Prostate gland (tissue), 2 donors: ENCODE measurements around the gene TYRP1.

Experiments
- CTCF ChIP-seq, 4 experiments: fragments of 200-600 bp in 2 of 4; fragments of 450-650 bp in 2 of 4; sonication (generic) in 2 of 4; IDR thresholded peaks; 1 replicate in 3 of 4; 2 replicates in 1 of 4; pipeline ENCODE4 v1.5.1; 2016 to 2019; ENCODE audit warnings: antibody characterized with exemption in 4 of 4, mild to moderate bottlenecking in 2 of 4, moderate library complexity in 2 of 4
- POLR2A ChIP-seq: fragments of 450-650 bp; IDR thresholded peaks from one replicate; pipeline ENCODE4 v1.6.1; 2016; ENCODE audit warnings: antibody characterized with exemption, mild to moderate bottlenecking
- POLR2AphosphoS5 ChIP-seq: sonication (generic); formaldehyde crosslinking; IDR thresholded peaks from one replicate; pipeline ENCODE4 v1.6.1; 2017; ENCODE audit warnings: antibody characterized with exemption

DNA sequence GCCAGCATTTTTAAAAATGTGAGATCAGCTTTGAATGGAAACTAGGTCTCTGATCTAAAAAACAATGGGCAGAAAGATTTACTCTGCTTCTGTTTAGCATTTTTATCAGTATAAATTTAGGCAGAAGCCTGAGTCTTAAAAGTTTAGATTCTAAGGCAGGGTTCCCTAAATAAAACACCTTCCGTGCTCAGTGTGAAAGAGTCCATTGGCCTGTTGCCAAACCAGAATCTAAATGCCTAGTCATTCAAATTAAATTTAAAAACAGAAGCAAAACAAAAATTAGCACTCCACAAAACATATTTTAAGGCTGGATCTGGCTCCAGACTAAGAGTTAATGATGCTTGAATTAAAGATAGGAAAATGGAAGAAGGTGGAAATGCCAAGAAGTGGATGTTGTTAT is 4.5 kb downstream of the TYRP1 start:
- TF ChIP-seq CTCF (IDR thresholded peaks at IDR 0.05), result no peak
- no peak for TF ChIP-seq POLR2A
- TF ChIP-seq POLR2AphosphoS5, result no peak
